Spleen (tissue), 11 donors: ENCODE results near the gene COX4I2. TPM values are rescaled to one million over a fixed set of nuclear protein-coding genes. Genes with fewer than 3 reads are reported as not detected.

Source experiments
- DNase-seq: peaks from one replicate; pipeline ENCODE4 v3.0.0-alpha.2; 2020
- H3K27ac ChIP-seq, 8 donors: fragments of 200-600 bp; sonication (generic) in 7 of 8; 1 replicate in 4 of 8; 2 replicates in 4 of 8; pipeline versions ENCODE4 v1.5.0 to v1.8.0; 2016 to 2021; ENCODE audit warnings: inconsistent platforms in 4 of 8, mild to moderate bottlenecking in 4 of 8, moderate library complexity in 1 of 8
- H3K27me3 ChIP-seq, 7 donors: fragments of 200-600 bp; sonication (generic) in 6 of 7; replicated peaks in 1 of 7; 1 replicate in 4 of 7; 2 replicates in 3 of 7; pipeline versions ENCODE4 v1.5.0 to v1.8.0; 2016 to 2021; ENCODE audit warnings: inconsistent platforms in 3 of 7, mild to moderate bottlenecking in 1 of 7
- H3K36me3 ChIP-seq, 6 donors: fragments of 200-600 bp; sonication (generic) in 5 of 6; 1 replicate in 4 of 6; 2 replicates in 2 of 6; pipeline versions ENCODE4 v1.5.0 to v1.8.0; 2016 to 2021; ENCODE audit warnings: inconsistent platforms in 2 of 6
- H3K4me1 ChIP-seq, 6 donors: fragments of 200-600 bp; sonication (generic) in 5 of 6; 1 replicate in 3 of 6; 2 replicates in 3 of 6; pipeline versions ENCODE4 v1.5.0 to v1.8.0; 2016 to 2021; ENCODE audit warnings: inconsistent platforms in 3 of 6
- H3K4me3 ChIP-seq, 8 donors: fragments of 200-600 bp; sonication (generic) in 7 of 8; 1 replicate in 4 of 8; 2 replicates in 4 of 8; pipeline versions ENCODE4 v1.5.0 to v1.8.0; 2016 to 2021; ENCODE audit warnings: inconsistent platforms in 4 of 8, mild to moderate bottlenecking in 4 of 8, moderate library complexity in 2 of 8
- H3K9me3 ChIP-seq, 8 donors: fragments of 200-600 bp; sonication (generic) in 7 of 8; 1 replicate in 4 of 8; 2 replicates in 4 of 8; pipeline versions ENCODE4 v1.5.0 to v1.8.0; 2016 to 2021; ENCODE audit warnings: inconsistent platforms in 4 of 8
- POLR2A ChIP-seq, 3 donors: fragments of 450-650 bp; IDR thresholded peaks; one replicate each; pipeline ENCODE4 v1.5.1; 2017; ENCODE audit warnings: antibody characterized with exemption in 3 of 3, mild to moderate bottlenecking in 1 of 3
- POLR2AphosphoS5 ChIP-seq, 3 donors: sonication (generic); formaldehyde crosslinking; IDR thresholded peaks; one replicate each; pipeline ENCODE4 v1.5.1; 2017; ENCODE audit warnings: antibody characterized with exemption in 3 of 3
- WGBS, 5 donors: extraction: QIAGEN DNeasy Blood & Tissue Kit in 3 of 5; methylation state at CpG; one replicate each; pipeline versions ENCODE4 v1.1.5 to v1.1.7; 2013 to 2018; 5-methylcytosine and 5-hydroxymethylcytosine counted together
- intact Hi-C: fragments of 100-400 bp; cut with DNase I; formaldehyde crosslinking; loops from one replicate; pipeline ENCODE4 v1.15.0; 2023; ENCODE audit warnings: low total_unique reads
- polyA plus RNA-seq, 3 donors: library from polyadenylated mRNA; stranded (reverse); fragments of 200-250 nt; gene quantifications; one replicate each; pipeline ENCODE4 v1.2.1, GENCODE V29; 2013
- total RNA-seq, 7 donors: library from RNA; depleted of rRNA in 3 of 7; stranded (reverse); fragments of >200 nt in 3 of 7; fragmentation: NEBNext Ultra II Directional in 4 of 7; extraction: Animal tissue kit (Norgen Biotek cat#: 25700) in 4 of 7; gene quantifications; one replicate each; pipeline versions ENCODE4 v1.1.0 to v1.2.1, GENCODE V29; 2016 to 2021
- TF ChIP-seq, protein P1 (sequence below), 11 experiments: fragments of 200-600 bp in 7 of 11; fragments of 450-650 bp in 4 of 11; sonication (generic) in 4 of 11; IDR thresholded peaks in 8 of 11; conservative IDR thresholded peaks in 3 of 11; 1 replicate in 7 of 11; 2 replicates in 4 of 11; pipeline versions ENCODE4 v1.4.0 to v1.8.0; 2016 to 2021; ENCODE audit warnings: antibody characterized with exemption in 11 of 11, inconsistent platforms in 4 of 11, mild to moderate bottlenecking in 1 of 11
- donor health status: healthy with polysubstance abuse.
- donor health status: DM: no; HTN: no; CAD: no; lungs with moderate emphysema.
- donor health status: DM: no; HTN: no; CAD: no.
- donor health status: Bipolar disorder and iron deficiency.
- donor health status: healthy.
- donor health status: DM: no; HTN: no; CAD: no.
- donor health status: DM: yes; HTN: yes; CAD: no.

Gene COX4I2
- total and polyA plus RNA-seq, 10 donors, result 1.1 to 4.6 (median 1.7) TPM; not detected in 4

DNA sequence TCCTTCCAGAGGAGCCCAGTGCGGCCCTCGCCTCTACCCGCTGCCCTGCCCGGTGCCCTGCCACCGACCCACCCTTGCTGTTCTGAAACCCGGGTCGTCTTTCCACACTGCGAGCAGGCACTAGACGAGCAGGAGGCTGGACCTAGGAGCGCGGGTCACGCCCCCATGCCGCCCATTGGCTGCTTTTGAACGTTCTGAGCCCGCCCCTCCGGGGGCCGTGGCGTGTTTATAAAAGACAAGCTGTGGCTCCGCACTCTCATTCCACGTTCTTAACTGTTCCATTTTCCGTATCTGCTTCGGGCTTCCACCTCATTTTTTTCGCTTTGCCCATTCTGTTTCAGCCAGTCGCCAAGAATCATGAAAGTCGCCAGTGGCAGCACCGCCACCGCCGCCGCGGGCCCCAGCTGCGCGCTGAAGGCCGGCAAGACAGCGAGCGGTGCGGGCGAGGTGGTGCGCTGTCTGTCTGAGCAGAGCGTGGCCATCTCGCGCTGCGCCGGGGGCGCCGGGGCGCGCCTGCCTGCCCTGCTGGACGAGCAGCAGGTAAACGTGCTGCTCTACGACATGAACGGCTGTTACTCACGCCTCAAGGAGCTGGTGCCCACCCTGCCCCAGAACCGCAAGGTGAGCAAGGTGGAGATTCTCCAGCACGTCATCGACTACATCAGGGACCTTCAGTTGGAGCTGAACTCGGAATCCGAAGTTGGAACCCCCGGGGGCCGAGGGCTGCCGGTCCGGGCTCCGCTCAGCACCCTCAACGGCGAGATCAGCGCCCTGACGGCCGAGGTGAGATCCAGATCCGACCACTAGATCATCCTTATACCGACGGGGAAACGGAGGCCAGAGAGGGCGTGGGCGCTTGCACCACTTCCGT lies 32.4 kb upstream of the COX4I2 start, which contains the start of gene ID1:
TSS of gene ID1 (plus strand) at position 259 of the 871 bp plus-strand sequence. CDS start at position 358, 99 bp downstream.
- WGBS, 5 donors, result 0 to 1% (median 0%) methylated on average over 47 to 74 of the region's 74 CpGs
- Histone ChIP-seq H3K27ac (peak within 1 kb of the TSS; percentile 80 to 91 (median 86)), H3K36me3 (no peaks in the 10 kb centered on the region), H3K27me3 (peaks cover 0 to 82% (median 18%) of the 10 kb centered on the region in 7 donors), H3K9me3 (no peaks in the 10 kb centered on the region), H3K4me3 (peak within 1 kb of the TSS; percentile 65 to 94 (median 87)), H3K4me1 (peaks cover 14 to 79% (median 64%) of the 10 kb centered on the region in 6 donors)
- peak; percentile 97 for DNase-seq
- intact Hi-C loops, result no loop called here
- TF ChIP-seq POLR2AphosphoS5 (IDR thresholded peaks at IDR 0.05) (peak; percentile 97 to 99 (median 97)), POLR2A (IDR thresholded peaks at IDR 0.05) (peak in 1 of 3 donors; percentile 88)
- TF ChIP-seq, protein P1, sequence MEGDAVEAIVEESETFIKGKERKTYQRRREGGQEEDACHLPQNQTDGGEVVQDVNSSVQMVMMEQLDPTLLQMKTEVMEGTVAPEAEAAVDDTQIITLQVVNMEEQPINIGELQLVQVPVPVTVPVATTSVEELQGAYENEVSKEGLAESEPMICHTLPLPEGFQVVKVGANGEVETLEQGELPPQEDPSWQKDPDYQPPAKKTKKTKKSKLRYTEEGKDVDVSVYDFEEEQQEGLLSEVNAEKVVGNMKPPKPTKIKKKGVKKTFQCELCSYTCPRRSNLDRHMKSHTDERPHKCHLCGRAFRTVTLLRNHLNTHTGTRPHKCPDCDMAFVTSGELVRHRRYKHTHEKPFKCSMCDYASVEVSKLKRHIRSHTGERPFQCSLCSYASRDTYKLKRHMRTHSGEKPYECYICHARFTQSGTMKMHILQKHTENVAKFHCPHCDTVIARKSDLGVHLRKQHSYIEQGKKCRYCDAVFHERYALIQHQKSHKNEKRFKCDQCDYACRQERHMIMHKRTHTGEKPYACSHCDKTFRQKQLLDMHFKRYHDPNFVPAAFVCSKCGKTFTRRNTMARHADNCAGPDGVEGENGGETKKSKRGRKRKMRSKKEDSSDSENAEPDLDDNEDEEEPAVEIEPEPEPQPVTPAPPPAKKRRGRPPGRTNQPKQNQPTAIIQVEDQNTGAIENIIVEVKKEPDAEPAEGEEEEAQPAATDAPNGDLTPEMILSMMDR (IDR thresholded peaks at IDR 0.05 in 8 of 11, conservative IDR thresholded peaks at IDR 0.05 in 3 of 11), result peak in 3 of 11 experiments; percentile 13 to 33 (median 18)

DNA sequence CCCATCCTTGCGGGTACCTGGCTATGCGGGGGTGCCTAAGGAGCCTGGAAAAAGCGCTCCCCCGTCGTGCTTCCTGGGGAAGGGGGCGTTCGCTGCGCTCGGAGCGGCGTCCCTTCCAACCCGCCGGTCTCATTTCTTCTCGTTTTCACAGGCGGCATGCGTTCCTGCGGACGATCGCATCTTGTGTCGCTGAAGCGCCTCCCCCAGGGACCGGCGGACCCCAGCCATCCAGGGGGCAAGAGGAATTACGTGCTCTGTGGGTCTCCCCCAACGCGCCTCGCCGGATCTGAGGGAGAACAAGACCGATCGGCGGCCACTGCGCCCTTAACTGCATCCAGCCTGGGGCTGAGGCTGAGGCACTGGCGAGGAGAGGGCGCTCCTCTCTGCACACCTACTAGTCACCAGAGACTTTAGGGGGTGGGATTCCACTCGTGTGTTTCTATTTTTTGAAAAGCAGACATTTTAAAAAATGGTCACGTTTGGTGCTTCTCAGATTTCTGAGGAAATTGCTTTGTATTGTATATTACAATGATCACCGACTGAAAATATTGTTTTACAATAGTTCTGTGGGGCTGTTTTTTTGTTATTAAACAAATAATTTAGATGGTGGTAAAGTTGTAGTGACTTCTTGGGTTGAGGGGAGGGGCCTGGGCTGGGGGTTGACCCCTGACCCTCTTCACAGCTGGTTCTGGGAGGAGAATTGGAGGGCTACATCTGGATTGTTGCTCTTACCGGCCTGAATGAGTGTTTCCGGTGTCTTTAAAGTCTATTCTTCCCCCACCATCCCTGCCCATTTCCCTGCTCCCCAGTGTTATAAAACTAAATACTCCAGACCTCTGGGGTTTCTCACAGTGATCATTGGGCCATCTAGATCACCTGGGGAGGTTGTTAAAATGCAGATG lies 31.6 kb upstream of the COX4I2 start:
- DNase-seq, result peak; percentile 83
- 5 to 13% (median 7%) methylated on average over 16 to 39 of the region's 39 CpGs for WGBS, 5 donors
- peaks cover 0 to 82% (median 18%) of the 10 kb centered on the region in 7 donors for H3K27me3 ChIP-seq
- no peaks in the 10 kb centered on the region for H3K9me3 ChIP-seq
- H3K4me3 ChIP-seq, result peak overlapping the region; percentile 65 to 94 (median 87)
- intact Hi-C loops, result no loop called here
- H3K4me1 ChIP-seq, result peaks cover 18 to 88% (median 73%) of the 10 kb centered on the region in 6 donors
- H3K27ac ChIP-seq, result peak overlapping the region; percentile 80 to 91 (median 86)
- TF ChIP-seq POLR2A (IDR thresholded peaks at IDR 0.05) (no peak), POLR2AphosphoS5 (IDR thresholded peaks at IDR 0.05) (peak in 2 of 3 donors; percentile 40 to 49)
- TF ChIP-seq, protein P1 (IDR thresholded peaks at IDR 0.05 in 8 of 11, conservative IDR thresholded peaks at IDR 0.05 in 3 of 11), result no peak
- no peaks in the 10 kb centered on the region for H3K36me3 ChIP-seq

DNA sequence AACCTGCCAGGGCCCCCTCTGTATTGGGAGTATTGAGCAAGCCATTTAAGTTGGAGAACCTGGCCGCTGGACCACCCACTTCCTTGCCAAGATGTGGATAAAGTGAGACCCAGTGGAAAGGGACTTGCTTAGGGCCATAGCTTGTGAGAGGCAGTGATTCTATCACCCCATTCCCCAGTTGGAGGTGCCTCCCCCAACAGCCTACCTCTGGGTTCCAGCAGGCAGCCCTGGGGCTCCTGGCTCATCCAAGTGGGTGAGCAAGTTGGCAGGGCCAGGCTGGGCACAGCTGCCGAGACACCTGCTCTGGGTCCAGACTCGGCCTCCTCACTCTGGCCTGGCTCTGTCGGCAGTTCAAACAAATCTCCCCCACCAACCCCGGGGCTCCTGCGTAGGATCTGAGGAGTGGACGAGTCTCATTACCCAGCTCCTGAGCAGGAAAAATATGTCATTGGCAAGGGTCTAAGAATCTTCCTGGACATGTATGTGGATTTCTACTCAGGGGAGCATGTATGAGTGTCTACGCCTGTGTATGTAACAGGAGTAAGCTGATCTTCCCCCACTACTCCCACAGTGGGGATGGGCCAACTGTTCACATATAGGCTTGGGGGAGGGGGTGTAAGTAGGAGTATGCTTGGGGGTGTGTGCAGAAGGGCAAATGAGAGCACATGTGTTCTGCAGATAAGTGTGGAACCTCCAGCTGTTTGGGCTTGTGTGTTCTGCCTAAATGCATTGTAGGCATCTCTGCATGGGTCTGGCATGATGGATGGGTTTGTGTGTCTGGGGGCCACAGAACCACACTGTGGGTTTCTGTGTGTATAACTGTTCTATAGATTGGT lies 30.7 kb upstream of the COX4I2 start:
- Histone ChIP-seq H3K9me3 (no peaks in the 10 kb centered on the region), H3K4me1 (peaks cover 19 to 96% (median 82%) of the 10 kb centered on the region in 6 donors), H3K36me3 (no peaks in the 10 kb centered on the region), H3K27me3 (peaks cover 0 to 74% (median 18%) of the 10 kb centered on the region in 7 donors), H3K27ac (peak overlapping the region in 7 of 8 donors; percentile 80 to 91 (median 87)), H3K4me3 (peak overlapping the region; percentile 65 to 94 (median 87))
- intact Hi-C loops, result no loop called here
- 47 to 82% (median 69%) methylated on average over 5 to 8 of the region's 8 CpGs for WGBS, 5 donors
- TF ChIP-seq POLR2A (IDR thresholded peaks at IDR 0.05), result no peak
- TF ChIP-seq POLR2AphosphoS5 (IDR thresholded peaks at IDR 0.05), result peak in 2 of 3 donors; percentile 33 to 49
- no peak for DNase-seq
